OCI-LY7 (cell line): ENCODE measurements around the gene STX18. TPM values are rescaled to one million over a fixed set of nuclear protein-coding genes. Genes with fewer than 3 reads are reported as not detected.

Source experiments
- BruUV-seq: library from RNA; stranded (reverse); fragments of 400-500 nt; replicated peaks from 2 replicates; lab custom pipeline; 2021; lab: Mats Ljungman, UMichigan
- CTCF ChIA-PET: fragments of 300-600 bp; sonication (Branson Sonifier 250); formaldehyde crosslinking; loops from one replicate; lab custom pipeline; 2022; ENCODE audit warnings: antibody characterized with exemption; ENCODE audit not compliant: unreplicated experiment; lab: Charles Lee
- POLR2A ChIA-PET: fragments of 300-600 bp; sonication (Branson Sonifier 250); formaldehyde crosslinking; loops from one replicate; lab custom pipeline; 2022; ENCODE audit warnings: antibody characterized with exemption; lab: Charles Lee
- DNase-seq: peaks from one replicate; pipeline ENCODE4 v3.0.0-alpha.2; 2015; ENCODE audit warnings: low spot score
- H2AFZ ChIP-seq: fragments of 200-600 bp; sonication (generic), shearing (Covaris generic); 2 replicates; pipeline ENCODE4 v1.6.1; 2014; ENCODE audit warnings: mild to moderate bottlenecking, antibody characterized with exemption, low read length, moderate library complexity
- H3K27ac ChIP-seq: fragments of 200-600 bp; sonication (generic); 2 replicates; pipeline ENCODE4 v1.5.1; 2014; ENCODE audit warnings: mixed run types, low read depth, mild to moderate bottlenecking, moderate library complexity, low read length, inconsistent platforms; ENCODE audit not compliant: poor library complexity, severe bottlenecking
- H3K36me3 ChIP-seq: fragments of 200-600 bp; sonication (generic); 2 replicates; pipeline ENCODE4 v1.6.1; 2014; ENCODE audit warnings: mild to moderate bottlenecking, antibody characterized with exemption, low read length, moderate library complexity, mixed read lengths; ENCODE audit not compliant: insufficient read depth
- H3K4me1 ChIP-seq: fragments of 200-600 bp; sonication (generic); 2 replicates; pipeline ENCODE4 v1.5.1; 2014; ENCODE audit warnings: mild to moderate bottlenecking, low read length; ENCODE audit not compliant: insufficient read depth, poor library complexity, severe bottlenecking
- H3K4me2 ChIP-seq: fragments of 200-600 bp; sonication (generic); 2 replicates; pipeline ENCODE4 v1.6.1; 2014; ENCODE audit warnings: mild to moderate bottlenecking, low read length
- H3K4me3 ChIP-seq: fragments of 200-600 bp; sonication (generic); 2 replicates; pipeline ENCODE4 v1.5.1; 2014; ENCODE audit warnings: mild to moderate bottlenecking, low read depth, low read length; ENCODE audit not compliant: poor library complexity, severe bottlenecking
- H3K79me2 ChIP-seq: fragments of 200-600 bp; sonication (generic); 2 replicates; pipeline ENCODE4 v1.6.1; 2016; ENCODE audit warnings: low read depth, mild to moderate bottlenecking, low read length, moderate library complexity, mixed read lengths; ENCODE audit not compliant: insufficient read depth
- H3K9me2 ChIP-seq: fragments of 200-600 bp; sonication (generic); 2 replicates; pipeline ENCODE4 v1.6.1; 2016; ENCODE audit warnings: mild to moderate bottlenecking, low read length, mixed read lengths; ENCODE audit not compliant: insufficient read depth
- H3K9me3 ChIP-seq: fragments of 200-600 bp; sonication (generic); 2 replicates; pipeline ENCODE4 v1.6.1; 2014; ENCODE audit warnings: mild to moderate bottlenecking, mixed run types, low read length, mixed read lengths
- H4K20me1 ChIP-seq: fragments of 200-600 bp; sonication (generic); 2 replicates; pipeline ENCODE4 v1.6.1; 2014; ENCODE audit warnings: mild to moderate bottlenecking, antibody characterized with exemption, low read length, moderate library complexity, mixed read lengths; ENCODE audit not compliant: insufficient read depth
- CTCF ChIP-seq: fragments of 200-600 bp; sonication (generic); conservative IDR thresholded peaks from 2 replicates; pipeline ENCODE4 v1.5.1; 2014; ENCODE audit warnings: mild to moderate bottlenecking, antibody characterized with exemption, low read length, moderate library complexity, mixed read lengths
- EZH2phosphoT487 ChIP-seq: fragments of 200-600 bp; sonication (generic); IDR thresholded peaks from 2 replicates; pipeline ENCODE4 v1.6.1; 2018; ENCODE audit warnings: low read depth, borderline replicate concordance, mild to moderate bottlenecking, mixed run types, antibody characterized with exemption, low read length, moderate library complexity, mixed read lengths
- intact Hi-C: fragments of 100-400 bp; cut with micrococcal nuclease; formaldehyde crosslinking; loops from one replicate; pipeline ENCODE4 v1.10.0; 2022; ENCODE audit not compliant: unreplicated experiment
- total RNA-seq, 2 experiments: library from RNA; depleted of rRNA in 1 of 2; stranded (reverse); fragments of >200 nt in 1 of 2; shearing (Covaris generic) in 1 of 2; gene quantifications; 2 replicates each; pipeline ENCODE4 v1.2.3, GENCODE V29; 2014 to 2022

The STX18 gene
- total RNA-seq, 2 experiments from 2014 or later = 30.6 to 35.2 TPM

- Histone ChIP-seq H3K27ac (no peak overlapping the region), H3K4me1 (peaks cover 12% of the 10 kb centered on the region), H4K20me1 (no peaks in the 10 kb centered on the region), H3K9me2 (no peaks in the 10 kb centered on the region), H3K9me3 (no peaks in the 10 kb centered on the region), H3K36me3 (peaks cover 19% of the 10 kb centered on the region), H2AFZ (no peak overlapping the region), H3K4me3 (no peak overlapping the region), H3K79me2 (no peaks in the 10 kb centered on the region), H3K4me2 (no peak overlapping the region)
- ChIA-PET POLR2A (interaction anchor here (0.6 to 1.7 kb wide), 2 partner anchors 16 kb away, joined by 4 read pairs; no protein-coding TSS in a partner anchor), CTCF (no interaction called here)
- intact Hi-C loops = no loop called here
- TF ChIP-seq CTCF = no peak
- TF ChIP-seq EZH2phosphoT487 = no peak
- no peak for DNase-seq
- BruUV-seq = no TSS peak
Measured at GRCh38 chr4:4438891-4439290, 103.0 kb downstream of the STX18 start.

- Histone ChIP-seq H3K36me3 (peaks cover 21% of the 10 kb centered on the region), H3K9me3 (no peaks in the 10 kb centered on the region), H3K79me2 (no peaks in the 10 kb centered on the region), H2AFZ (no peak overlapping the region), H3K9me2 (no peaks in the 10 kb centered on the region), H3K27ac (no peak overlapping the region), H3K4me3 (no peak overlapping the region), H4K20me1 (no peaks in the 10 kb centered on the region), H3K4me1 (peaks cover 12% of the 10 kb centered on the region), H3K4me2 (peak overlapping the region; percentile 39)
- ChIA-PET POLR2A (interaction anchor here (0.6 kb wide), 1 partner anchor 17 kb away, joined by 4 read pairs; no protein-coding TSS in a partner anchor), CTCF (no interaction called here)
- intact Hi-C loops = no loop called here
- DNase-seq = no peak
- no TSS peak for BruUV-seq
- TF ChIP-seq EZH2phosphoT487 (no peak), CTCF (no peak)
Measured at GRCh38 chr4:4437798-4438470, 103.9 kb downstream of the STX18 start.
